Measurements from ENCODE around the gene BCR. TPM values are rescaled to one million over a fixed set of nuclear protein-coding genes. Genes with fewer than 3 reads are reported as not detected.

BCR gene
- total RNA-seq, 1 experiment from 2014 or later, result 77.0 TPM

GRCh38 chr22:23200898-23201297 is 20.6 kb downstream of the BCR start:
- no peak overlapping the region for H3K4ac ChIP-seq (ENCODE audit: low read depth, low read length)
- no peak overlapping the region for H4K91ac ChIP-seq (ENCODE audit: insufficient read length, low read depth, low read length)
- H2AFZ ChIP-seq (ENCODE audit: low read length), result no peak overlapping the region
- no peaks in the 10 kb centered on the region for H3K9me3 ChIP-seq (ENCODE audit: control insufficient read depth, low read depth, low read length)
- no peak overlapping the region for H3T11ph ChIP-seq (ENCODE audit: low read length)
- H2BK120ac ChIP-seq (ENCODE audit: low read depth, low read length, poor library complexity, severe bottlenecking), result no peak overlapping the region
- no CpG with 5 or more reads among the region's 5 CpGs for WGBS (ENCODE audit: extremely low coverage, insufficient read length, low lambda C conversion rate)
- peaks cover 17% of the 10 kb centered on the region for H3K79me1 ChIP-seq (ENCODE audit: insufficient read depth, low read depth, low read length, poor library complexity, severe bottlenecking)
- H3K9me3 Mint-ChIP-seq, result no peaks in the 10 kb centered on the region
- no peak overlapping the region for H2BK12ac ChIP-seq (ENCODE audit: insufficient read length, low read depth, low read length)
- no peak overlapping the region for H2BK20ac ChIP-seq (ENCODE audit: low read depth, low read length, poor library complexity, severe bottlenecking)
- H4K20me1 ChIP-seq (ENCODE audit: control insufficient read depth, insufficient read depth, insufficient read length), result no peaks in the 10 kb centered on the region
- H3K27me3 Mint-ChIP-seq (ENCODE audit: low read depth), result no peaks in the 10 kb centered on the region; the same call in 1 of the 2 replicates
- no peak for TF ChIP-seq CTCF (conservative IDR thresholded peaks at IDR 0.05)
- H2BK5ac ChIP-seq (ENCODE audit: insufficient read length, low read length), result no peak overlapping the region
- H4K5ac ChIP-seq (ENCODE audit: insufficient read length, low read depth, low read length), result no peak overlapping the region
- H3K23ac ChIP-seq (ENCODE audit: insufficient read length, low read depth, low read length), result no peak overlapping the region
- H3K27me3 ChIP-seq (ENCODE audit: insufficient read depth, low read length), result no peaks in the 10 kb centered on the region
- H3K4me1 ChIP-seq (ENCODE audit: insufficient read depth, low read length), result peaks cover 8% of the 10 kb centered on the region; the same call in 1 of the 2 replicates
- H4K8ac ChIP-seq (replicated peaks; ENCODE audit: insufficient read length, low read depth, low read length), result no peak overlapping the region
- H3K23me2 ChIP-seq (ENCODE audit: insufficient read length, low read depth, low read length, poor library complexity, severe bottlenecking), result no peaks in the 10 kb centered on the region
- H3K36me3 Mint-ChIP-seq (ENCODE audit: insufficient read depth in 1 of 3, low read depth in 3 of 3), result peaks cover 23 to 35% (median 23%) of the 10 kb centered on the region in 3 experiments
- no peak overlapping the region for H3K27ac ChIP-seq (ENCODE audit: insufficient read length, low read depth, low read length)
- peak overlapping the region in 2 of 3 experiments; percentile 23 to 24; a peak in 1 of 7 replicates for H3K27ac Mint-ChIP-seq
- H3K4me2 ChIP-seq (ENCODE audit: insufficient read depth, insufficient read length, low read length), result no peak overlapping the region
- no peak overlapping the region for H3K18ac ChIP-seq (ENCODE audit: insufficient read length, low read depth, low read length)
- DNase-seq, result no peak
- H2AK5ac ChIP-seq (ENCODE audit: insufficient read length, low read length), result no peak overlapping the region
- H3K9ac ChIP-seq (ENCODE audit: extremely low read depth, insufficient read length, low read length), result no peak overlapping the region
- H3K4me1 Mint-ChIP-seq, result peaks cover 62 to 66% of the 10 kb centered on the region in 2 experiments
- H3K56ac ChIP-seq (ENCODE audit: insufficient read length, low read depth, low read length), result no peak overlapping the region
- H2BK15ac ChIP-seq (ENCODE audit: low read depth, low read length), result no peak overlapping the region
- no peak overlapping the region for H3K14ac ChIP-seq (ENCODE audit: insufficient read depth, low read length)
- no peak overlapping the region for H3K4me3 Mint-ChIP-seq
- peaks cover 39% of the 10 kb centered on the region; the same call in 1 of the 2 replicates for H3K79me2 ChIP-seq (ENCODE audit: insufficient read depth, low read length)
